ENCODE measurements around the gene PXK. TPM values are rescaled to one million over a fixed set of nuclear protein-coding genes. Genes with fewer than 3 reads are reported as not detected.
"Not testable (repeated sequence)": the region's sequence is repeated elsewhere in the genome, so short reads cannot be mapped to it uniquely, and the experiment has no call there.

Gene PXK
- total RNA-seq, 2 donors from 2014 or later, result 63.8 to 67.8 TPM

GRCh38 chr3:58329150-58329921 lies 3.4 kb upstream of the PXK start:
- ATAC-seq, result no peak
- H3K36me3 Mint-ChIP-seq, result no peaks in the 10 kb centered on the region
- no peaks in the 10 kb centered on the region for H3K9me3 Mint-ChIP-seq
- H3K4me1 Mint-ChIP-seq (ENCODE audit: low read depth in 2 of 2), result peaks cover 9 to 20% of the 10 kb centered on the region in 2 donors
- no peaks in the 10 kb centered on the region for H3K27me3 Mint-ChIP-seq
- DNase-seq (ENCODE audit: low spot score), result no peak
- H3K4me3 Mint-ChIP-seq, result no peak overlapping the region
- H3K27ac Mint-ChIP-seq, result no peak overlapping the region

- no peak for ATAC-seq
- H3K27ac Mint-ChIP-seq, result no peak overlapping the region
- no peaks in the 10 kb centered on the region for H3K36me3 Mint-ChIP-seq
- H3K27me3 Mint-ChIP-seq, result no peaks in the 10 kb centered on the region
- no peak for DNase-seq (ENCODE audit: low spot score)
- H3K9me3 Mint-ChIP-seq, result no peaks in the 10 kb centered on the region
- H3K4me1 Mint-ChIP-seq (ENCODE audit: low read depth in 2 of 2), result peaks cover 14 to 26% of the 10 kb centered on the region in 2 donors
- no peak overlapping the region for H3K4me3 Mint-ChIP-seq
These were observed 2.7 kb upstream of the PXK start for GRCh38 chr3:58329922-58330413.

GRCh38 chr3:58331593-58332152 lies 1.0 kb upstream of the PXK start:
- ATAC-seq (no peak), DNase-seq (ENCODE audit: low spot score) (no peak)
- Mint-ChIP-seq H3K36me3 (peaks cover 11% of the 10 kb centered on the region), H3K4me3 (peak overlapping the region; percentile 74), H3K27me3 (no peaks in the 10 kb centered on the region), H3K27ac (peak overlapping the region; percentile 77 to 81), H3K4me1 (ENCODE audit: low read depth in 2 of 2) (peaks cover 24 to 41% of the 10 kb centered on the region in 2 donors), H3K9me3 (no peaks in the 10 kb centered on the region)

GRCh38 chr3:58333206-58334012 lies 717 bp downstream of the PXK start:
- Mint-ChIP-seq H3K36me3 (peaks cover 11% of the 10 kb centered on the region), H3K4me3 (peak overlapping the region; percentile 82), H3K4me1 (ENCODE audit: low read depth in 2 of 2) (peaks cover 26 to 41% of the 10 kb centered on the region in 2 donors), H3K27ac (peak overlapping the region; percentile 89 to 99), H3K9me3 (no peaks in the 10 kb centered on the region), H3K27me3 (no peaks in the 10 kb centered on the region)
- ATAC-seq (peak; percentile 37 to 43), DNase-seq (ENCODE audit: low spot score) (no peak)

- Mint-ChIP-seq H3K4me1 (ENCODE audit: low read depth in 2 of 2) (peaks cover 26 to 41% of the 10 kb centered on the region in 2 donors), H3K27me3 (no peaks in the 10 kb centered on the region), H3K4me3 (peak overlapping the region; percentile 82), H3K9me3 (no peaks in the 10 kb centered on the region), H3K27ac (peak overlapping the region; percentile 89 to 99), H3K36me3 (peaks cover 12% of the 10 kb centered on the region)
- no peak for DNase-seq (ENCODE audit: low spot score)
- no peak for ATAC-seq
These were observed 1.3 kb downstream of the PXK start for GRCh38 chr3:58334013-58334321.

GRCh38 chr3:58334506-58334884 lies 1.8 kb downstream of the PXK start:
- ATAC-seq, result no peak
- Mint-ChIP-seq H3K4me1 (ENCODE audit: low read depth in 2 of 2) (peaks cover 26 to 41% of the 10 kb centered on the region in 2 donors), H3K9me3 (no peaks in the 10 kb centered on the region), H3K36me3 (peaks cover 16% of the 10 kb centered on the region), H3K27ac (peak overlapping the region; percentile 89 to 99), H3K4me3 (peak overlapping the region; percentile 82), H3K27me3 (no peaks in the 10 kb centered on the region)
- no peak for DNase-seq (ENCODE audit: low spot score)

- Mint-ChIP-seq H3K27ac (peak overlapping the region; percentile 89 to 99), H3K27me3 (no peaks in the 10 kb centered on the region), H3K36me3 (peaks cover 16% of the 10 kb centered on the region), H3K4me3 (peak overlapping the region; percentile 82), H3K4me1 (ENCODE audit: low read depth in 2 of 2) (peaks cover 26 to 41% of the 10 kb centered on the region in 2 donors), H3K9me3 (no peaks in the 10 kb centered on the region)
- DNase-seq (ENCODE audit: low spot score) (no peak), ATAC-seq (peak in 1 of 2 donors; percentile 2)
These were observed 2.9 kb downstream of the PXK start for GRCh38 chr3:58335652-58335947.

- DNase-seq (ENCODE audit: low spot score) (no peak), ATAC-seq (no peak)
- H3K4me3 Mint-ChIP-seq, result peak overlapping the region; percentile 82
- peaks cover 28 to 46% of the 10 kb centered on the region in 2 donors for H3K4me1 Mint-ChIP-seq (ENCODE audit: low read depth in 2 of 2)
- peaks cover 16% of the 10 kb centered on the region for H3K36me3 Mint-ChIP-seq
- H3K27ac Mint-ChIP-seq, result peak overlapping the region; percentile 89 to 99
- H3K9me3 Mint-ChIP-seq, result no peaks in the 10 kb centered on the region
- no peaks in the 10 kb centered on the region for H3K27me3 Mint-ChIP-seq
These were observed 3.6 kb downstream of the PXK start for GRCh38 chr3:58336135-58336882.

GRCh38 chr3:58337190-58337589 lies 4.5 kb downstream of the PXK start:
- Mint-ChIP-seq H3K9me3 (no peaks in the 10 kb centered on the region), H3K27me3 (no peaks in the 10 kb centered on the region), H3K4me1 (ENCODE audit: low read depth in 2 of 2) (peaks cover 25 to 40% of the 10 kb centered on the region in 2 donors), H3K36me3 (peaks cover 16% of the 10 kb centered on the region), H3K27ac (peak overlapping the region; percentile 89 to 99), H3K4me3 (no peak overlapping the region)
- DNase-seq (ENCODE audit: low spot score) (no peak), ATAC-seq (no peak)

- H3K27ac Mint-ChIP-seq; DNase-seq (ENCODE audit: low spot score); H3K9me3 Mint-ChIP-seq; H3K27me3 Mint-ChIP-seq; ATAC-seq; H3K4me3 Mint-ChIP-seq: not testable (repeated sequence)
- Mint-ChIP-seq H3K4me1 (ENCODE audit: low read depth in 2 of 2) (peaks cover 32 to 34% of the 10 kb centered on the region in 2 donors), H3K36me3 (peaks cover 21% of the 10 kb centered on the region)
These were observed 6.5 kb downstream of the PXK start for GRCh38 chr3:58339146-58339545.

GRCh38 chr3:58340594-58341244 lies 8.0 kb downstream of the PXK start:
- Mint-ChIP-seq H3K36me3 (peaks cover 16% of the 10 kb centered on the region), H3K27me3 (no peaks in the 10 kb centered on the region), H3K27ac (no peak overlapping the region), H3K9me3 (no peaks in the 10 kb centered on the region), H3K4me3 (no peak overlapping the region), H3K4me1 (ENCODE audit: low read depth in 2 of 2) (peaks cover 24 to 27% of the 10 kb centered on the region in 2 donors)
- no peak for ATAC-seq
- no peak for DNase-seq (ENCODE audit: low spot score)

GRCh38 chr3:58341376-58341775 lies 8.7 kb downstream of the PXK start:
- Mint-ChIP-seq H3K9me3 (no peaks in the 10 kb centered on the region), H3K4me3 (no peak overlapping the region), H3K27ac (no peak overlapping the region), H3K27me3 (no peaks in the 10 kb centered on the region), H3K4me1 (ENCODE audit: low read depth in 2 of 2) (peaks cover 25 to 27% of the 10 kb centered on the region in 2 donors), H3K36me3 (peaks cover 11% of the 10 kb centered on the region)
- no peak for ATAC-seq
- DNase-seq (ENCODE audit: low spot score), result no peak

- Mint-ChIP-seq H3K36me3 (peaks cover 10% of the 10 kb centered on the region), H3K4me1 (ENCODE audit: low read depth in 2 of 2) (peaks cover 30 to 32% of the 10 kb centered on the region in 2 donors), H3K4me3 (no peak overlapping the region), H3K9me3 (no peaks in the 10 kb centered on the region), H3K27ac (no peak overlapping the region), H3K27me3 (no peaks in the 10 kb centered on the region)
- DNase-seq (ENCODE audit: low spot score), result no peak
- ATAC-seq, result no peak
These were observed 10.0 kb downstream of the PXK start for GRCh38 chr3:58342676-58343075.

All from natural killer cell treated with Interleukin-12 subunit alpha and Interleukin-12 subunit beta and Interleukin-15 and Interleukin-18, amount 100 ng/mL, for 72 hours (primary cell).